Activated CD4-positive, alpha-beta T cell treated with anti-CD3 and anti-CD28 coated beads, Interleukin-2, amount 50 U/mL, for 1 hour (primary cell): ENCODE data around the gene USH1C.

ENCODE experiments used
- DNase-seq: peaks from one replicate; pipeline ENCODE4 v3.0.0-alpha.2; 2020

Gene USH1C

GRCh38 chr11:17498475-17498874, 45.7 kb downstream of the USH1C start:
- no peak for DNase-seq

DNA sequence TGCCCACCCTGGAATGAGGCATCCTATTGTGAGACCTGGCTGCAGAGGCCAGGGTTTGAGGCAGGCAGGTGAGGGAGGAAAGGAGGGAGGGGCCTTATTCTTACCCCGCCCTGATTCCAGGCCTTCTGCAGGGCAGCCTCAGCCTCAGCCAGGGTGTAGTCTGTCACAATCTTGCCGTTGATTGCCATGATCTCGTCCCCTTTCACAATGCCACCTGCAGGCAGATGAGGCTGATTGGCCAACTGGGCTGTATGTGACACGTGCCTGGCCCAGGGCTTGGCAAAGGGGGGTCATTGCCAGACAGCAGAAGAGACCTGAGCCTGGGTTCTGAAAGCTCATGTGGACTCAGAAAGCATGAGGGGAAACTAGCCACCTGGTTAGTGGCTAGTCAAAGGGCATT, 46.2 kb downstream of the USH1C start:
- DNase-seq: no peak

GRCh38 chr11:17496406-17496805, 47.8 kb downstream of the USH1C start:
- no peak for DNase-seq

- DNase-seq: no peak
Observed at GRCh38 chr11:17494019-17494418, 50.2 kb downstream of the USH1C start.

GRCh38 chr11:17490938-17491337, 53.3 kb downstream of the USH1C start:
- no peak for DNase-seq

DNA sequence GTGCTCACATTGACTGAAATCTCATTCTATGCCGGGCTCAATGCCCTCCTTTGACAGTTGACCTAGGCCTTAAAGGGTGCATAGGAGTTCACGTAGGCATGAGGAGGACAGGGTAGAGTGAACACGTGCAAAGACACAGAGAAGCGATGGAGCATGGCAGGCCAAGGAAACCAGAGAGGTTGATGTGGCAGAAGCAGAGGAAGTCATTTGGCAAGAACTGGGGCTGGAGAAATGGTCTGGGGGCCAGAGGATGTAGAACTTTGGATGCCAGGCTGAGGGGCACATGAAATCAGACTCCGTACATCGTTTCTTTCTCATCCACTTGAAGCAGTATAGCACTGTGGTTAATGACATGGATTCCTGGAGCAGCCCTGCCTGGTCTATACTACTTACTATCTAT, 54.0 kb downstream of the USH1C start:
- no peak for DNase-seq

DNA sequence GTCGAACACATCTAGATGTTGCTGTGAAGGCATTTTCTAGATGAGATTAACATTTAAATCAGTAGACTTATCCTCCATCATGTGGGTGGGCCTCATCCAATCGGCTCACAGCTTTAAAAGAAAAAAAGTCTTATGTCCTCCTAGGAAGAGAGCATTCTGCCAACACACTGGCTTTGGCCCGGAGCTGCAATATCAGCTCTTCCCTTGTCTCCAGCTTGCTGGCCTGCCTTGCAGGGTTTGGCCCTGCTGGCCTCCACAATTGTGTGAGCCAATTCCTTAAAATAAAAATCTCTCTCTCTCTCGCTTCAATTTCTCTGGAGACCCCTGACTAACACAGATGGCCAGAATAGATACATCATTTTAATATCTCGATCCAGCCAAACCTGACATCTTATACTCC, 54.5 kb downstream of the USH1C start:
- no peak for DNase-seq

GRCh38 chr11:17488563-17488962, 55.7 kb downstream of the USH1C start:
- DNase-seq: no peak

DNA sequence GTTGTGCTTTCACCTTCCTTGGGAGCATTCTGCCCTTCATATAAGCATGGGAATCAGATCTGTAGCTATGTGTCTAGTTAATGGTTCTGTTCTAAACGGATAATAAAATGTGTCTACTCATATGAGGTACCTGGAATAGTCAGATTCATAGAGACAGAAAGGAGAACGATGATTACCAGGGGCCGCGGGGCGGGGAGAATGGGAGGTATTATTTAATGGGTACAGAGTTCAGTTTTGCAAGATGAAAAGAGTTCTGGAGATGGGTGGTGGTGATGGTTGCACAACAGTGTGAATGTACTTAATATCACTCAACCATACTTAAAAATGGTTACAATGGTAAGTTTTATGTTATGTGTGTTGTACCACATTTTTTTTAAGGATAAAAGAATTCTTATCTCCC, 57.6 kb downstream of the USH1C start:
- DNase-seq: no peak

GRCh38 chr11:17483505-17483904, 60.7 kb downstream of the USH1C start:
- no peak for DNase-seq

DNA sequence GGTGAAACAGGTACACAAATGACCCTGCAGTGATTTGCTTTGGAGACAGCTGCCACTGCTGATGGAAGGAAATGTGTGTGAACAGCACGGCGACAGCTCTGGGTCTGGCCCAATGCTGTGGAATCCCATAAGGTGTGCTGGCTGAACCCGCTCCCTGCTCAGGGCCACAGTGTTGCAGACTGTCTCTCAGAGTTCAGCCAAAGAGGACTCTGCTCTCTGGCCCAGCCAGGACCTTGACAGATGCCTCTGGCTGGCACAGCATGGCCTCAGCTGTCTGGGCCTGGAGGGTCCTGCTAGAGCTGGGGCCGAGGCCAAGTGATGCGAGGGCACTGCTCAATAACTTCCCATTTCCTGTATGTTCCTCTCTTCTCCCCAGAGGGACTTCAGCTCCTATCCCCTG, 62.3 kb downstream of the USH1C start:
- no peak for DNase-seq

DNA sequence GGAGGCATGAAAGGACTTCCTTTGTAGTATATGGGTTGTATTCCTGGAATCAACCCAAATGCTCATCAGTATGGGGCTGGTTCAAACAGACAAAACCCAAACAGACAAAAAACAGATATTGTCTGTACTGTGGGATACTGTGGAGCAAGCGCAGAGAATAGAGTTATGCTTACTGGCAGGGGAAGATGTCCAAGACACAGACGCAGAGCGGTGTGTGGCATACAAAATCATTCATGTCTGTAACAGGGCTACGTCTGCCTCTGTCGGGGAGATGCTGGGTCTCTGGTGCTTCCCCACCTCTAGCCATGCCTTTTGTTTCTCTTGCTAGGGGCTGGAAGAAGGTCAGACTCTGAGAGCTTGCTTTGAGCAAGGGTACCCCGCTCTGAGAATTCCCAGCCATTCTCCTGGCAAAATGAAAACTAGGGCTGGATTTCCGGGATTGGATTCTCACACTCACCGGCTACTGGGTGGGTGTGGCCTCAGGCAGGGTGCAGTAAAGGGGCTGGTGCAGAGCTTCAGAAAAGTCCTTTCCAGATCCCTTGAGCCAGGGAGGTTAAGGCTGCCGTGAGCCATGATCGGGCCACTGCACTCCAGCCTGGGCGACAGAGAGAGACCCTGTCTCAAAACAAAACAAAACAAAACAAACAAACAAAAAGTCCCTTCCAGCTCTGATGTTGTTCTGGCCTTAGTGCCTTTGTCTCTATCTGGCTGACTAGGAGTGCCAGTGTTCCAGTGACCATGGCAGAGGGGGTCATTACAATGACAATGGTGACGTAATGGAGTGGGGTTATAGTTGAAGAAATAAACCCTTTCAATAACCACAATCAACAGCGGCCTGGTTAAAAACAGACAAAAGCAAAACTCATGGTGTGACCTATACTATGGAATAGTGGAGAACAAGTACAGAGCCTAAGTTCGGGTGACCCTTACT, 64.7 kb downstream of the USH1C start:
- DNase-seq: no peak

DNA sequence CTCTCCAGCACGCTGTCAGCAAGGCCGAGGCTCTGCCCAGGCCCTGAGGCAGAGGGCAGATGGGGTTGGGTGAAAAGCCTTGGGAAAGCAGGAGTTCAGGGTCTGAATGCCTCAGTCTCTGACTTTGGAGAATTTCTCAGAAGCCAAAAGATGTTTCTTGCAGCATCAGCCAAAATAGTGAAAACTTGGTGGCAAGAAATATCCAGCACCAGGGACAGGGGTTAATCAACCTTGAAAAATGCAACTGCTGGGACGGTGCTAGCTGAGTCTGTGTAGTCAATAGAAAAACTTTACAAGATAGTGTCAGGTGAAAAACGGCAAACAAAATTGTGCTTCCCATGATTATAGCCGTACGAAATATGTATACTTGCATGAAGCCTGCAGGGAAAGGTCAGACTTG, 66.1 kb downstream of the USH1C start:
- DNase-seq: no peak

DNA sequence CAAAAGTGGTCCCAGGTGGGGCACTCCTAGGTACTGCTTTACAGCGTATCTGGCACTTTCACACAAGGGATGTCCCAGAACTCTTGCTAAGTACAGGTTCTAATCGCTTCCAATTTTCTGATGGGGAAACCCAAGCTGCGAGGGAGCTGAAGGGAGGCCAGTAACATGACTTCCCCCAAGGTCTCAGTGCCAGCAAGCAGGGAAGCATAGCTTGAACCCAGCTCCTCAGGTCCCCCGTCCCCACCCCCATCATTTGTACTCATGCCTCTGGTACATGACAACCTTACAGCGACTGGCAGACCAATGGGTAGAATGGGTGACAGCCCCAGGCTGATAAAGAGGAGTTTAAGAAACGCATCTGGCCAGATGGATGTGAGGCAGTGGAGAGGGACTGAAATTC, 66.9 kb downstream of the USH1C start:
- no peak for DNase-seq

GRCh38 chr11:17477084-17477333, 67.2 kb downstream of the USH1C start:
- DNase-seq: no peak

DNA sequence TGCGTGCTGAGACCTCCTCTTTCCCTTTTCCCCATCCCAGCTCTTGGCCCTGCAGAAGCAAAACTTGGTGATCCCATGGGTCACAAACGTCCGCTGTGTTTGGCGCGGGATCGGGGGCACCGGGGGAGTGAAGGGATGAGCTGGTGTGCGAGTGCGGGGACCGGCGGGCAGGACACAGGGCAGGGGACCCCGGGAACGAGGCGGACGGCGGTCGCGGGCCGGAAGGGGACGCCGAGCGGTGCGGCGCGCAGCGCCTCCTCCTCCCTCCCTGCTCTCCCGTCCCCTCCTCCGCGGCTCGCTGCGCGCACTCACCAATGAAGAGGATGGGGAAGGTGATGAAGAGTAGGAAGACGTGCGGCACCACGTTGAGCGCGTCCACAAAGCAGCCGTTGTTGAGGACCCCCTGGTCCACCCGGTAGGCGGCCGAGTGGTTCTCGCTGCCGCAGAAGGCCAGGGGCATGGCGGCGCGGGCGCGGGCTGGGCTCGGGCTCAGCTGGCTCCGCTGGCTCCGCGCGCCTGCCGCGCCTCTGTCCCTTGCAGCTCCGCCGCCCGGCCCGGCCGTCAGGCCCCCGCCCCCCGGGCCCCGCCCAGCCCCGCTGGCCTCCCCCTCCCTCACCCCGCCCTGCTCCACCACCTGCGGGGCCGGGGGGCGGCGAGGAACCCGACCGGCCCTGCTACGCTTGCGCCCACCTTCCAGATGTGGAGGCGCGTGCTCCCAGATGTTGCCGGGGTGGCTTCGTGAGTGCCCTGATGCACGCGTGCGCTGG, 67.7 kb downstream of the USH1C start, which contains the start of gene ABCC8:
Gene ABCC8 (minus strand): TSS at position 529 of the 767 bp plus-strand sequence. CDS start 69 bp downstream, at position 460.
- DNase-seq: no peak

GRCh38 chr11:17475666-17476316, 68.4 kb downstream of the USH1C start:
- DNase-seq: no peak

- no peak for DNase-seq
Observed at GRCh38 chr11:17473071-17473744, 71.0 kb downstream of the USH1C start.

- DNase-seq: no peak
Observed at GRCh38 chr11:17472467-17472866, 71.7 kb downstream of the USH1C start.

DNA sequence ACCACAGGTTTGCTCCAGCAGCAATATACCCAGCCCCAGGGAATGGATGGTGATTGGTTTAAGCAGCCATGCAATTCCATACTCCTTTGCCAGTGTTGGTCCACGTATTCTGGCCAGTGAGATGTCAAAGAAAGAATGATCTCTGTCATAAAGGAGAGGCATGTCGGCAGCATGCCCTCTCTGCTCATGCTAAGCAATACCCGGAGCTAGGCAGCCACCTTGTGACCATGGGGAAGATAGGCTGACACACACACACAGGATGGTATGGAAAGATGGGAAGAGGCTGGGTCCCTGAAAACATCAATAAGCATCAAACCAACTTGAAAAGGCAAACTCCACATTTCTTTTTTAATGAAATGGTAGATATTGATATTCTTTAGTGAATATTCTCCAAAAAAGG, 72.7 kb downstream of the USH1C start:
- no peak for DNase-seq

DNA sequence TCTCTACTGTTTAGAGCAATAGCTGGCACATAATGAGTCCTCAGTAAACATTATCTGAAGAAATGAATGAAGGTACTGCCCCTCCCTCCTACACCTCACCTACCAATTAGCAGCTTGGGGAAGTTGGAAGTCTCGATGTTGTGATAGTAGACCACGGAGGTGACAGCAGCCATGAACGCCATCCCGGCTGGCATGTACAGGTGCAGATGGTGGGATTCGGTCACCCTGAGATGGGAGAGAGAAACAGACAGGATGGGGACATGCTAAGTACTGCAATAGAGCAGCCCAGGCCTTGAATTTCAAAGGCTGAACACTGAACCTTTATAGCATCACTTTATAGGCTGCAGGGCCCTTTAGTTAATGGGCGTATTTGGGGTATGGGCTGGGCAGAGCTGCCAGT, 74.2 kb downstream of the USH1C start:
- DNase-seq: no peak

GRCh38 chr11:17468122-17468521, 76.1 kb downstream of the USH1C start:
- no peak for DNase-seq

- no peak for DNase-seq
Observed at GRCh38 chr11:17463546-17464174, 80.6 kb downstream of the USH1C start.
